ENCODE results near the gene KDM6A. TPM values are rescaled to one million over a fixed set of nuclear protein-coding genes. Genes with fewer than 3 reads are reported as not detected.

Gene KDM6A
- total RNA-seq, 1 experiment from 2014 or later = 42.8 TPM

- no CpG with 5 or more reads among the region's 14 CpGs for WGBS (ENCODE audit: extremely low coverage, insufficient read length, low lambda C conversion rate)
- no peak for DNase-seq
Observed at GRCh38 chrX:44874420-44875184, 1.6 kb downstream of the KDM6A start.

More at GRCh38 chrX:44874420-44875184, 1.6 kb downstream of the KDM6A start:
- Histone ChIP-seq H3T11ph (ENCODE audit: low read length) (no peak overlapping the region), H3K27me3 (ENCODE audit: insufficient read depth, low read length) (no peaks in the 10 kb centered on the region), H4K8ac (replicated peaks; ENCODE audit: insufficient read length, low read depth, low read length) (no peak overlapping the region), H3K4ac (ENCODE audit: low read depth, low read length) (no peak overlapping the region), H2AK5ac (ENCODE audit: insufficient read length, low read length) (no peak overlapping the region), H3K23me2 (ENCODE audit: insufficient read length, low read depth, low read length, poor library complexity, severe bottlenecking) (no peaks in the 10 kb centered on the region), H3K4me2 (ENCODE audit: insufficient read depth, insufficient read length, low read length) (peak overlapping the region; percentile 90), H2BK120ac (ENCODE audit: low read depth, low read length, poor library complexity, severe bottlenecking) (no peak overlapping the region), H4K20me1 (ENCODE audit: control insufficient read depth, insufficient read depth, insufficient read length) (no peaks in the 10 kb centered on the region), H2BK5ac (ENCODE audit: insufficient read length, low read length) (no peak overlapping the region), H3K9ac (ENCODE audit: extremely low read depth, insufficient read length, low read length) (peak overlapping the region; percentile 94), H3K27ac (ENCODE audit: insufficient read length, low read depth, low read length) (peak overlapping the region; percentile 26), H3K56ac (ENCODE audit: insufficient read length, low read depth, low read length) (no peak overlapping the region), H3K4me1 (ENCODE audit: insufficient read depth, low read length) (no peaks in the 10 kb centered on the region), H4K91ac (ENCODE audit: insufficient read length, low read depth, low read length) (no peak overlapping the region), H2BK12ac (ENCODE audit: insufficient read length, low read depth, low read length) (no peak overlapping the region), H2BK20ac (ENCODE audit: low read depth, low read length, poor library complexity, severe bottlenecking) (no peak overlapping the region), H2BK15ac (ENCODE audit: low read depth, low read length) (no peak overlapping the region), H3K9me3 (ENCODE audit: control insufficient read depth, low read depth, low read length) (peaks cover 11% of the 10 kb centered on the region), H2AFZ (ENCODE audit: low read length) (no peak overlapping the region), H3K79me2 (ENCODE audit: insufficient read depth, low read length) (peaks cover 11% of the 10 kb centered on the region; the same call in 1 of the 2 replicates), H3K79me1 (ENCODE audit: insufficient read depth, low read depth, low read length, poor library complexity, severe bottlenecking) (no peaks in the 10 kb centered on the region), H3K18ac (ENCODE audit: insufficient read length, low read depth, low read length) (no peak overlapping the region), H3K23ac (ENCODE audit: insufficient read length, low read depth, low read length) (no peak overlapping the region), H3K14ac (ENCODE audit: insufficient read depth, low read length) (no peak overlapping the region), H4K5ac (ENCODE audit: insufficient read length, low read depth, low read length) (no peak overlapping the region)
- peaks cover 34 to 44% of the 10 kb centered on the region in 2 experiments for H3K9me3 Mint-ChIP-seq
- peaks cover 7 to 10% (median 9%) of the 10 kb centered on the region in 3 experiments for H3K36me3 Mint-ChIP-seq (ENCODE audit: insufficient read depth in 1 of 3, low read depth in 3 of 3)
- H3K4me1 Mint-ChIP-seq = peaks cover 4 to 12% of the 10 kb centered on the region in 2 experiments
- peak overlapping the region; percentile 80 to 98 (median 94) for H3K27ac Mint-ChIP-seq
- H3K4me3 Mint-ChIP-seq = peak overlapping the region; percentile 86 to 95
- H3K27me3 Mint-ChIP-seq (ENCODE audit: low read depth) = no peaks in the 10 kb centered on the region
- TF ChIP-seq CTCF (conservative IDR thresholded peaks at IDR 0.05) = no peak
